Renal cortex interstitium (tissue), 11 donors: ENCODE data around the gene FHAD1. TPM values are rescaled to one million over a fixed set of nuclear protein-coding genes. Genes with fewer than 3 reads are reported as not detected.

Experiments
- DNase-seq, 11 donors: peaks; one replicate each; pipeline ENCODE4 v3.0.0-alpha.2; 2013; ENCODE audit warnings: low read depth in 9 of 11, low spot score in 4 of 11; ENCODE audit errors: extremely low read depth in 1 of 11
- polyA plus RNA-seq, 3 donors: library from polyadenylated mRNA; unstranded; fragments of 120-200 nt; gene quantifications; one replicate each; pipeline ENCODE4 v1.2.1, GENCODE V29; 2013; ENCODE audit not compliant: insufficient read length in 3 of 3

Gene FHAD1
- polyA plus RNA-seq, 3 donors = 3.3 to 6.5 (median 3.5) TPM

- DNase-seq = peak in 9 of 11 donors; percentile 60 to 83 (median 73)
Measured at GRCh38 chr1:15214527-15214926, 32.5 kb upstream of the FHAD1 start.

- DNase-seq = no peak
Measured at GRCh38 chr1:15215116-15215515, 31.9 kb upstream of the FHAD1 start.

- DNase-seq = no peak
Measured at GRCh38 chr1:15217654-15218053, 29.4 kb upstream of the FHAD1 start.

GRCh38 chr1:15218287-15219279 lies 28.4 kb upstream of the FHAD1 start:
- DNase-seq = no peak

- DNase-seq = no peak
Measured at GRCh38 chr1:15219280-15220023, 27.6 kb upstream of the FHAD1 start.

- no peak for DNase-seq
Measured at GRCh38 chr1:15220024-15220392, 27.0 kb upstream of the FHAD1 start.

- DNase-seq = no peak
Measured at GRCh38 chr1:15220825-15221431, 26.1 kb upstream of the FHAD1 start.

- DNase-seq = no peak
Measured at GRCh38 chr1:15222653-15223303, 24.2 kb upstream of the FHAD1 start.

- DNase-seq = no peak
Measured at GRCh38 chr1:15224259-15224869, 22.7 kb upstream of the FHAD1 start.

GRCh38 chr1:15224974-15225373 lies 22.0 kb upstream of the FHAD1 start:
- DNase-seq = no peak

- no peak for DNase-seq
Measured at GRCh38 chr1:15225461-15225860, 21.6 kb upstream of the FHAD1 start.

- DNase-seq = no peak
Measured at GRCh38 chr1:15226388-15227255, 20.4 kb upstream of the FHAD1 start.

GRCh38 chr1:15229707-15230131 lies 17.3 kb upstream of the FHAD1 start:
- DNase-seq = no peak

- no peak for DNase-seq
Measured at GRCh38 chr1:15231714-15232201, 15.3 kb upstream of the FHAD1 start.

GRCh38 chr1:15233689-15234088 lies 13.3 kb upstream of the FHAD1 start:
- DNase-seq = no peak

- DNase-seq = no peak
Measured at GRCh38 chr1:15236321-15236721, 10.7 kb upstream of the FHAD1 start.

- DNase-seq = no peak
Measured at GRCh38 chr1:15236746-15237145, 10.3 kb upstream of the FHAD1 start.

- DNase-seq = no peak
Measured at GRCh38 chr1:15238789-15239188, 8.2 kb upstream of the FHAD1 start.
